A549 treated with GW870086 at 1 μM for 4 hours (cell line): ENCODE data around the gene ZNF227. TPM values are rescaled to one million over a fixed set of nuclear protein-coding genes. Genes with fewer than 3 reads are reported as not detected.

ENCODE experiments used
- total RNA-seq: library from RNA; stranded (reverse); fragments of 200-300 nt; extraction: Qiagen RNA extraction; gene quantifications from 5 replicates; pipeline ENCODE4 v1.2.3, GENCODE V29; 2022; ENCODE audit warnings: low read depth

The ZNF227 gene
- 9.7 to 14.0 TPM (median 10.1 TPM) in 5 replicates for total RNA-seq

DNA sequence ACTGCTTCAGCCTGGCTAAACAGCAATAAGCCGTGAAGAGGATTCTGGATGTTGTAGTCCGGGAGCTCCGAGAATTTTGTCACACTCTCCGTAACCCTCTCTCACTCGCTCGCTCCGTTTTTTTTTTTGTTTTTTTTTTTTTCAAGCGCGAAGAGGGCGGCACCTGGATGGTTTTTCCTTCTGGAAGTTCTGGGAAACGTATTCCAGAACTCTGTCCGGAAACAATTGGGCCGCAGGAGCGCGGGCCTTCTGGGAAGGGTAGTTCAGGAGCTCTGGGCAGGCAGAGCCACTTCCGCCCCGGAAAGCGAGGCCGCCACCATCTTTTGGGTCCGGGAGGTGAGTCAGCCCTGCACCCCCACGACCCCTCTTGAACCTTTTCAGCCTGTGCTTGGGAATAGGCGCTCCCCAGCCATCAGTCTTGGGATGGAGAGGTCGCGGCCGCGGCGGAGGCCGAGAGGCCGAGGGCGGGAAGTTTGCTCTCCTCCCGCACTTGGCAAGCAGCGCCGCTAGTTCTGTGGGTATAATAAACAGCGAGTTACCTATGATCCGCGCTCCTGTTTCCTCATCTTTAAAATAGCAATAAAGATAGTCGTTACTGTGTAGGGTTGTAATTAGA lies at the start of gene ZNF227:
TSS of gene ZNF227 (plus strand) at position 283 of the 616 bp plus-strand sequence. CDS start 5,261 bp downstream, outside the sequence.

DNA sequence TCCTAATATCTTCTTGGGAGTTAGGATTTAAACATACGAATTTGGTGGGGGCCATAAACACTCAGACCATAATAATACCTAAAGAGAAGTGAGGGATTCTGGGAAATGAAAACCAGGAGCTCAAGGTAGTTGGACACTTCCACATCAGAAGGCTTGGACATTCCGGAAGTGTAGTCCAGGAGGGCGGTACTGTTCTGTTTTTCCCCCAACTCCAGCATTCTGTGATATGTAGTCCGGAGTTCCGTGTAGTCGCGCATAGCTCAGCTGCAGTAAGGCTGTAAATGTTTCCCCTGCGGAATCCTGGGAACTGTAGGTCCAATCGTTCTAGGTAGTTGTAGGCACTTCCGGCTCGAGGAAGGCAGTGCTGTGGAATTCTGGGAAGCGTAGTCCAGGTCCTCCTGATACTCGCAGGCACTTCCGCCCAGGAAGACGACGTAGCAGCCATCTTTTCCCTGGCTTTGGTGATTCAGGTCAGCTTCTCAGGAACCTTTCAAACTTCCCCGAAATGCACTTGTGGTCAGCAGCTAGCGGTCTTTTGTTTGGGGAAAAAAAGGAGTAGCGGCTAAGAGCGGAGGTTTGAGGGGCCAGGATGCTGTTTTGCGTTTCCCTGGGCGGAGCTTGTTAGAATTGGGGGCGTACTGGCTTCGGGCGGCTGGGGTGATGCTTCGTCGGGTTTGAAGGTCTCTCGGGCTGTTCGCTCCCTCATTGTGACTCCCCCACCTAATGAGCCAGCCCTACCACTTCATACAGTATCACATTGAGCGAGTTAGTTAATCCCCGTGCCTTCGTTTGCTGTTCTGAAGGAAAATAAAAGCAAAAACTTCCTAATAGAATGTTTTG lies 47.4 kb upstream of the ZNF227 start, which contains the start of gene ZNF226:
TSS of gene ZNF226 (plus strand) at position 428 of the 840 bp plus-strand sequence. CDS start 4,981 bp downstream, outside the sequence.

Other genes starting within 250 kb of the ZNF227 start
- 2.6 to 3.2 TPM (median 2.9 TPM) in 5 replicates for gene ZNF155, start 228.3 kb upstream of the ZNF227 start, total RNA-seq
- gene ZNF230, start 209.6 kb upstream of the ZNF227 start, total RNA-seq = 2.1 to 3.6 TPM (median 3.0 TPM) in 5 replicates
- gene ZNF222, start 187.2 kb upstream of the ZNF227 start, total RNA-seq = 3.3 to 4.1 TPM (median 3.6 TPM) in 5 replicates
- 1.5 to 4.0 TPM (median 2.6 TPM) in 5 replicates for gene ZNF223, start 160.5 kb upstream of the ZNF227 start, total RNA-seq
- 0.38 to 0.61 TPM (median 0.42 TPM) in 5 replicates for gene ZNF284, start 140.4 kb upstream of the ZNF227 start, total RNA-seq
- 6.4 to 12.1 TPM (median 10.1 TPM) in 5 replicates for gene ZNF224, start 118.2 kb upstream of the ZNF227 start, total RNA-seq
- 2.0 to 4.0 TPM (median 3.0 TPM) in 5 replicates for gene ZNF225, start 99.1 kb upstream of the ZNF227 start, total RNA-seq
- gene ZNF234, start 71.0 kb upstream of the ZNF227 start, total RNA-seq = 2.1 to 3.0 TPM (median 2.3 TPM) in 5 replicates
- 18.8 to 23.0 TPM (median 21.0 TPM) in 5 replicates for gene ZNF226, start 47.4 kb upstream of the ZNF227 start, total RNA-seq
- 0.39 to 0.61 TPM (median 0.47 TPM) in 5 replicates for gene ZNF233, start 47.4 kb downstream of the ZNF227 start, total RNA-seq
- gene ZNF235, start 92.5 kb downstream of the ZNF227 start, total RNA-seq = 2.0 to 3.5 TPM (median 3.3 TPM) in 5 replicates
- gene ZNF112, start 144.1 kb downstream of the ZNF227 start, total RNA-seq = 1.8 to 2.7 TPM (median 2.4 TPM) in 5 replicates
- gene ZNF285, start 189.1 kb downstream of the ZNF227 start, total RNA-seq = 1.7 to 2.5 TPM (median 2.4 TPM) in 5 replicates
- 2.3 to 3.4 TPM (median 3.0 TPM) in 5 replicates for gene ZNF229, start 235.9 kb downstream of the ZNF227 start, total RNA-seq